Activated CD8-positive, alpha-beta T cell treated with anti-CD3 and anti-CD28 coated beads for 36 hours (primary cell): ENCODE measurements around the gene TGOLN2. TPM values are rescaled to one million over a fixed set of nuclear protein-coding genes. Genes with fewer than 3 reads are reported as not detected.
"Not testable (repeated sequence)": the region's sequence is repeated elsewhere in the genome, so short reads cannot be mapped to it uniquely, and the experiment has no call there.

Source experiments
- ATAC-seq: fragments of 200-7000 bp; cut with Tn5 transposase; one replicate; pipeline ENCODE4 v1.10.0; 2021; ENCODE audit warnings: mild to moderate bottlenecking, moderate library complexity
- CTCF ChIA-PET: fragments of 350-600 bp; sonication (Branson Sonifier 250); formaldehyde crosslinking; loops from one replicate; lab custom pipeline; 2021; ENCODE audit warnings: antibody characterized with exemption; lab: Charles Lee
- POLR2A ChIA-PET: fragments of 350-600 bp; sonication (Branson Sonifier 250); formaldehyde crosslinking; loops from one replicate; lab custom pipeline; 2021; ENCODE audit warnings: antibody characterized with exemption; lab: Charles Lee
- DNase-seq: peaks from one replicate; pipeline ENCODE4 v3.0.0-alpha.2; 2020
- H3K27ac Mint-ChIP-seq: one replicate; pipeline ENCODE4 v1.8.0; 2021; ENCODE audit warnings: mild to moderate bottlenecking, mixed read lengths
- H3K27me3 Mint-ChIP-seq: one replicate; pipeline ENCODE4 v1.8.0; 2021; ENCODE audit warnings: mixed read lengths
- H3K36me3 Mint-ChIP-seq: one replicate; pipeline ENCODE4 v1.8.0; 2021; ENCODE audit warnings: low read depth, mixed read lengths
- H3K4me1 Mint-ChIP-seq: one replicate; pipeline ENCODE4 v1.8.0; 2021; ENCODE audit warnings: low read depth, mixed read lengths
- H3K4me3 Mint-ChIP-seq: one replicate; pipeline ENCODE4 v1.8.0; 2021; ENCODE audit warnings: mild to moderate bottlenecking, moderate library complexity, mixed read lengths
- H3K9me3 Mint-ChIP-seq: one replicate; pipeline ENCODE4 v1.8.0; 2021; ENCODE audit warnings: mixed read lengths
- CTCF ChIP-seq: fragments of 200-600 bp; IDR thresholded peaks from one replicate; pipeline ENCODE4 v1.8.0; 2022; ENCODE audit warnings: antibody characterized with exemption, mild to moderate bottlenecking
- intact Hi-C: fragments of 100-400 bp; cut with micrococcal nuclease; formaldehyde crosslinking; loops from one replicate; pipeline ENCODE4 v1.10.0; 2022
- total RNA-seq, 2 experiments: library from RNA; stranded (reverse); gene quantifications; one replicate each; pipeline ENCODE4 v1.2.3, GENCODE V29; 2021

TGOLN2 gene
- total RNA-seq, 2 experiments from 2014 or later = 62.8 to 64.0 TPM

DNA sequence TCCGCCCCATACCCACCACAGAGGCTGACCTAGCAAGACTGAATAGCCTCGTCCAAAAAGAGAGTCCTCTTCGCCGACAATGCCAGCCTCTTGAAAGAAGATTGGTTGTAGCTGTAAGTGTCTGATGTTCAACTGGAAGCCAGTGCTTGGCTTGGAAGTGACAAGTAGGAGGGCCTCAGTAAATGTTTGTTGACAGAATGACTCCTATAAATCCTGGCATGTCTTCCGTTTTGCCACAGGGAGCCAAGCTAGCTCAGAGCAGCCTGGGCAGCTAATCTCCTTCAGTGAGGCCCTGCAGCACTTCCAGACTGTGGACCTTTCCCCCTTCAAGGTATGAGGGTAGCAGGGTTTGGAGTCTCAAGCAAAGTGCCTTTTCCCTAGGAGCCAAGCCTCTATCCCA is 41.7 kb upstream of the TGOLN2 start:
- Mint-ChIP-seq H3K27me3 (no peaks in the 10 kb centered on the region), H3K4me3 (no peak overlapping the region), H3K9me3 (no peaks in the 10 kb centered on the region), H3K36me3 (peaks cover 5% of the 10 kb centered on the region), H3K4me1 (no peaks in the 10 kb centered on the region), H3K27ac (no peak overlapping the region)
- ChIA-PET POLR2A (interaction anchor here (1.1 to 1.4 kb wide), 2 partner anchors 15 to 25 kb away, joined by 3 to 6 read pairs; partner anchors contain the start of genes ELMOD3 and RETSAT), CTCF (interaction anchor here (1.1 to 2.6 kb wide), 3 partner anchors 14 to 23 kb away, joined by 3 to 11 read pairs (median 7); partner anchors contain the start of genes ELMOD3 and RETSAT)
- no peak for ATAC-seq
- TF ChIP-seq CTCF = no peak
- intact Hi-C loops = no loop called here
- no peak for DNase-seq

DNA sequence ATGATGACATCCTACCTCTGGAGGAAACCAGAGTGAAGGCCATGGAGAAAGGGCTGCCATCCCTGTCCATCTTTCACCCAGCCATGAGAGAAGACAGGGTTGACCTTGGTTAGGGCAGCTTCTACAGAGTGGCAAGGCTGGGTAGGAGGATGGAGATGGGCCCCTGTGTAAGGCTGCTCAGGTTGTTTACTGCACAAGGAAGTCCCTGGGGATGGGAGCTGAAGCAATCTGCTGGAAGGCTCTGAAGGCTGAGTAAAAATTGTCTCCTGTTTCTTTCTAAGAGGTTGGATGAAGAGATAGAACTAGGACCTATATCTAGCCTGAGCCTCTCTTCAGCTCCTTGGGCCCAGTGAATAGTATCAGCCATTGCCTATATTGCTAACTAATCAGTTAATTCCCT is 41.1 kb upstream of the TGOLN2 start:
- CTCF ChIA-PET = interaction anchor here (2.6 kb wide), 1 partner anchor 14 kb away, joined by 11 read pairs; the partner anchor contains the start of genes ELMOD3 and RETSAT
- H3K9me3 Mint-ChIP-seq = no peaks in the 10 kb centered on the region

DNA sequence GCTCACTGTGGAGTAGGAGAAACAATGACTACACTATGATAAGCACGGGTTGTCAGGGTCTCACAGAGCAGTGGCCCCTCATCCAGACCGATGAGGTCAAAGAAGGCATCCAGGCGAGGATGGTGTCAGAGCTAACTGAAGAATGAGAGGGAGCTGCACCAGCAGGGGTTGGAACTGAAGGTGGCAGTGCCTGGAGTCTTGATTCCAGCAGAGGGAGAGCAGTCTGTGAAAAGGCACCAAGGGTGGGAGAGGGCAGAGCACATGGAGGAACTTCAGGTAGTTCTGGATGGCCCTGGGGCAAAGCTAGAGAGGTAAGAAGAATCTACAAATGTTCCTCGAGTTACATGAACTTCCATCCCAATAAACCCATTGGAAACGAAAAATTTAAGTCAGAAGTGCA is 39.4 kb upstream of the TGOLN2 start:
- Mint-ChIP-seq H3K36me3 (peaks cover 9% of the 10 kb centered on the region), H3K4me1 (no peaks in the 10 kb centered on the region), H3K9me3 (no peaks in the 10 kb centered on the region), H3K27ac (no peak overlapping the region), H3K27me3 (no peaks in the 10 kb centered on the region), H3K4me3 (no peak overlapping the region)
- intact Hi-C loops = no loop called here
- CTCF ChIA-PET = interaction anchor here (2.3 kb wide), 1 partner anchor 10 kb away, joined by 6 read pairs; no protein-coding TSS in a partner anchor
- no peak for TF ChIP-seq CTCF
- ATAC-seq (no peak), DNase-seq (no peak)
- POLR2A ChIA-PET = interaction anchor here (0.7 kb wide), 1 partner anchor 145 kb away, joined by 3 read pairs; no protein-coding TSS in a partner anchor

More for the DNA sequence above, 41.1 kb upstream of the TGOLN2 start:
- H3K27ac Mint-ChIP-seq = no peak overlapping the region
- H3K4me3 Mint-ChIP-seq = no peak overlapping the region
- intact Hi-C loops = no loop called here
- no peaks in the 10 kb centered on the region for H3K27me3 Mint-ChIP-seq
- ATAC-seq (no peak), DNase-seq (no peak)
- no peak for TF ChIP-seq CTCF
- no peaks in the 10 kb centered on the region for H3K4me1 Mint-ChIP-seq
- H3K36me3 Mint-ChIP-seq = peaks cover 3% of the 10 kb centered on the region
- POLR2A ChIA-PET = interaction anchor here (1.4 kb wide), 1 partner anchor 26 kb away, joined by 3 read pairs; no protein-coding TSS in a partner anchor

GRCh38 chr2:85362653-85363387 is 35.0 kb upstream of the TGOLN2 start:
- ATAC-seq, H3K27ac Mint-ChIP-seq, H3K4me3 Mint-ChIP-seq, H3K27me3 Mint-ChIP-seq, CTCF ChIA-PET, H3K9me3 Mint-ChIP-seq, POLR2A ChIA-PET, H3K4me1 Mint-ChIP-seq, intact Hi-C loops, DNase-seq: not testable (repeated sequence)
- H3K36me3 Mint-ChIP-seq = peaks cover 21% of the 10 kb centered on the region

GRCh38 chr2:85357736-85358135 is 29.9 kb upstream of the TGOLN2 start:
- DNase-seq (no peak), ATAC-seq (no peak)
- no peak for TF ChIP-seq CTCF
- ChIA-PET CTCF (interaction anchor here (1.0 to 1.2 kb wide), 3 partner anchors 8 to 62 kb away, joined by 3 to 6 read pairs (median 4); no protein-coding TSS in a partner anchor), POLR2A (interaction anchor here (5.4 kb wide), 1 partner anchor 31 kb away, joined by 59 read pairs; the partner anchor contains the start of gene TGOLN2)
- peaks cover 31% of the 10 kb centered on the region for H3K4me1 Mint-ChIP-seq
- H3K4me3 Mint-ChIP-seq = no peak overlapping the region
- H3K27ac Mint-ChIP-seq = no peak overlapping the region
- intact Hi-C loops = no loop called here
- no peaks in the 10 kb centered on the region for H3K27me3 Mint-ChIP-seq
- peaks cover 23% of the 10 kb centered on the region for H3K36me3 Mint-ChIP-seq
- H3K9me3 Mint-ChIP-seq = no peaks in the 10 kb centered on the region
